Panc1 (cell line): Measurements from ENCODE around the gene ANKMY2.

Experiments used
- CTCF ChIP-seq: fragments of 450-650 bp; IDR thresholded peaks from 2 replicates; pipeline ENCODE4 v1.5.1; 2017; ENCODE audit warnings: mild to moderate bottlenecking
- POLR2AphosphoS5 ChIP-seq: IDR thresholded peaks from 2 replicates; pipeline ENCODE4 v1.6.1; 2012; ENCODE audit warnings: mild to moderate bottlenecking, low read depth, low read length, moderate library complexity
- REST ChIP-seq, 2 experiments: IDR thresholded peaks; 2 replicates each; pipeline ENCODE4 v1.6.1; 2011 to 2012; ENCODE audit warnings: low read depth in 2 of 2, control low read depth in 1 of 2, low read length in 1 of 2, mild to moderate bottlenecking in 1 of 2, moderate library complexity in 1 of 2; ENCODE audit not compliant: insufficient read depth in 1 of 2
- SIN3A ChIP-seq: IDR thresholded peaks from 2 replicates; pipeline ENCODE4 v1.6.1; 2012; ENCODE audit warnings: low read depth, mild to moderate bottlenecking, low read length, moderate library complexity, borderline replicate concordance; ENCODE audit not compliant: insufficient read depth

GRCh38 chr7:16651396-16652239 lies 6.1 kb upstream of the ANKMY2 start:
- TF ChIP-seq CTCF (no peak), REST (IDR thresholded peaks at IDR 0.05; ENCODE audit: insufficient read depth in 1 of 2, low read depth in 2 of 2, low read length in 1 of 2) (no peak), POLR2AphosphoS5 (no peak), SIN3A (no peak)
